ENCODE data around the gene FANCC.

DNA sequence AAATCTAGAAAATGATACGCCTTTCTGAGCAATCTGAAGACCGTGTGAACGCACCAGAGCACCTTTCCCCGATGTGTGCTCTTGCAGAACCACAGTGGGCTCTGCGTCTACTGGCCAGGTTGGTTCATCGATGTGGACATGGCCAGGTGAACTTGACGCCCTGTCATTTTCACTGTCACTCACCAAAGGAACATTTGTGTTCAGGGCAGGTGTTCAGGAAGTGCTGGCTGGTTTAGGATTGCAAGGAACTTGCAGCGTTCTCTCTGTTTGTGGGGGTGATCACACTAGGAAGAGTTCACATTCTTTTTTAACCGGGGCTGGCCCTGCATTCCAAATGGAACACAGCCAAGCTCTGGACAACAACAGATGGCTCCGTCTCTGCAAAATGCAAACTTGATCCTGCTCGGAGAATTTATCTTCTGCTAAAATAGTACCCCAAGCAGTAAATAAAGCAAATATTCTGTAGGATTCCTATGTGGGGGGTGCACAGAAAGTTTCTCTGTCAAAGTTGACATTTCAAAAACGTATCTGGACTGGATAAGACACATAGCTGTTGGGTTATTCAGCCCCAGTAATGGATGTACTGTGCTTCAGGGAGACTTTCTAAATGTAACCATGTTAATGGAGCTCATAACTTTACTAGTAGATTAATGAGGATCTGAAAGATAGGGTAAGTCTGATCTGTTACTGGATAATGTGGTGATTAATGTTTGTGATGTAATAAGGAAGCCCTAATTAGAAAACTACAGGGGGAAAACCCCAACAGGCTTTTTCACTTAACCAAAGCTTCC lies 45.7 kb upstream of the FANCC start:
- TF ChIP-seq, protein P1, sequence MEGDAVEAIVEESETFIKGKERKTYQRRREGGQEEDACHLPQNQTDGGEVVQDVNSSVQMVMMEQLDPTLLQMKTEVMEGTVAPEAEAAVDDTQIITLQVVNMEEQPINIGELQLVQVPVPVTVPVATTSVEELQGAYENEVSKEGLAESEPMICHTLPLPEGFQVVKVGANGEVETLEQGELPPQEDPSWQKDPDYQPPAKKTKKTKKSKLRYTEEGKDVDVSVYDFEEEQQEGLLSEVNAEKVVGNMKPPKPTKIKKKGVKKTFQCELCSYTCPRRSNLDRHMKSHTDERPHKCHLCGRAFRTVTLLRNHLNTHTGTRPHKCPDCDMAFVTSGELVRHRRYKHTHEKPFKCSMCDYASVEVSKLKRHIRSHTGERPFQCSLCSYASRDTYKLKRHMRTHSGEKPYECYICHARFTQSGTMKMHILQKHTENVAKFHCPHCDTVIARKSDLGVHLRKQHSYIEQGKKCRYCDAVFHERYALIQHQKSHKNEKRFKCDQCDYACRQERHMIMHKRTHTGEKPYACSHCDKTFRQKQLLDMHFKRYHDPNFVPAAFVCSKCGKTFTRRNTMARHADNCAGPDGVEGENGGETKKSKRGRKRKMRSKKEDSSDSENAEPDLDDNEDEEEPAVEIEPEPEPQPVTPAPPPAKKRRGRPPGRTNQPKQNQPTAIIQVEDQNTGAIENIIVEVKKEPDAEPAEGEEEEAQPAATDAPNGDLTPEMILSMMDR (IDR thresholded peaks at IDR 0.05): no peak
- TF ChIP-seq POLR2AphosphoS5 (IDR thresholded peaks at IDR 0.05) (no peak), POLR2A (IDR thresholded peaks at IDR 0.05) (no peak)
